HK-2 (cell line): ENCODE results near the gene TMEM51.

Experiments
- DNase-seq: peaks from one replicate; pipeline ENCODE4 v3.0.0-alpha.2; 2018; ENCODE audit not compliant: unreplicated experiment

Gene TMEM51

DNA sequence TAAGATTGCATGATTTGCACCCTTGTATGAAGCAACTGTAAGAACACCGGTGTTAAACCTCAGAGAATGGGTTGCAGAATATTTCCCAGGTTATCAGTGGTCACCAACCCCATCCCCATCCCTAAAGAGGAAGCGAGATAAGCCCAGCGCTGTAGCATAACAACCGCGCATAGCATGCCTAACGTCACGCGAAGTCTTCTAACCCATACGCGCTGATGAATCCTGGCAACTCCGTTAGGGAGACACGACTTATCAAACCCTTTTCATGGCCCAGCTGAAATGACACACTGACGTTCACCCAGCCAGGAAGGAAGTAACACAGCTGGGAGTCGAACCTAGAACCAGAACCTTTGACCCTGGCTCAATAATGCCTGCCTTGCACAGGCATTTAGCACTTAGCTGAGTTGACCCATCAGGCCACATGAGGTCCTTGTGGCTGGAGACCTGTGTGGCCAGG lies 24.2 kb downstream of the TMEM51 start:
- no peak for DNase-seq

DNA sequence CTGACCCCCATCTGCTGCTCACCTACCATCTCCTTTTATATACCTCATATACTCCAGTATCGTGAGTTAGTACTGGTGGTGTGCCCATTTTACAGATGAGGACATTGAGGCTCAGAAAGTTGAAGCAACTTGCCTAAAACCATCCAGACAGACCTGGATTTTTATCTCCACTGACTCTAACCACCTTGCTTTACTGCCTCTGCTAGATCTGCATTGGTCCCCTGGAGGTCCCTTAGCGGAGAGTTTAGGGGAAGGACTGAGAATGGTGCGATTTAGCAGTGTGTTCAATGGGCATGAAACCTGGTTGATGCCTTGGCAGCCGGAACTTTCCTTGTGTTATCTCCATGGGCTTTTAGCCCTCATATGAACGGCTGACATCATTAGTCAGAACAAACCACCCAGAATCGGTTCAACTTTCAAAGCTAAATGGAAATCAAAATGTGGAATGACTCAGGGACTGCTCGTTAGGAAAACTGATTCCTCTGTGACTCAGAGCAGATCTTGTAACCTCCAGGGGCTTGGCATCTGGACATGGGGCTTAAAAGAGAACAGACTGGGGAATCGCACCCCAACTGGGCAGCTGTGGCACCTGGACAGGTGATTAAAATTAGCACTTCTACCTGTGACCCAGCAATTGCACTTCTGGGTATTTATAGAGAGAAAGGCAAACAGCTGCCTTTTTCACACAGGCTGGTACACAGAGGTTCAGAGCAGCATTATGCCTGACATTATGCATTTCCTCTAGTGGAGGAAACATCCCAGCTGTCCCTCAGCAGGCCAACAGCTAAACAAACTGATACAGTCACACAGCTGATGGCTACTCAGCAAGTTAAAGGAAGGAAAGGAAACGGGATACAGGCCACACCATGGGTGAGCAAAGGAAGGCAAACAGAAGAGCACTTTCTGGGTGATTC lies 25.3 kb downstream of the TMEM51 start:
- DNase-seq, result peak; percentile 54

DNA sequence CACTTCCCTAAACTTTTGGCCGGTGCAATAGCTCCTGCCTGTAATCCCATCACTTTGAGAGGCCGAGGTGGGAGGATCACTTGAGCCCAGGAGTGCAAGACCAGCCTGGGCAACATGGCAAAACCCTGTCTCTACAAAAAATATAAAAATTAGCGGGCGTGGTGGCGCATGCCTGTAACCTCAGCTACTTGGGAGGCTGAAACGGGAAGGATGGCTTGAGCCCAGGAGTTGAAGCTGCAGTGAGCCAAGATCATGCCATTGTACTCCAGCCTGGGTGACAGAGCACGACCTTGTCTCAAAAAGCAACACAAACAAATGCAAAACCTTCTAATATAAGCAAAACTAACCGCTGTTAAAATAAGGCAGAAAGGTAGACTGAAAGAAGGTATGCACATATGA lies 25.9 kb downstream of the TMEM51 start:
- DNase-seq, result no peak

DNA sequence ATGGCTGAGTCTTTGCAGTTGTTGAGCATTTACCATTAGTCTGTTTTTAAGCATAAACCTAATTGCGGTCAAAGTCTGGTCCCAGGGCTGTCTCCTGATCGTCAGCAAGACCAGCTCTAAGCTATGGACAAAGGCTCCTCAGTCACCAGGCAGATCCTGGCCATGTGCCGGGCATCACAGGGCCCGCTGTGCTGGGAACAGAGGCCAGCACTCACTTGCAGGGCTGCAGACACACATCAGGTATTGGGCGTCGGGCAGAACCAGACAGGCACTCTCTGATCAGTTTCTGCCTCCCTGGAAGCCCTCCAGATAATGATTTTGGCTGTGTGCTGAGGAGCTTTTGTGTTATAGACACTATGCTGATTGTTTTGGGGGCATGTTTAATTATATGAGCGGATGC lies 26.6 kb downstream of the TMEM51 start:
- no peak for DNase-seq

DNA sequence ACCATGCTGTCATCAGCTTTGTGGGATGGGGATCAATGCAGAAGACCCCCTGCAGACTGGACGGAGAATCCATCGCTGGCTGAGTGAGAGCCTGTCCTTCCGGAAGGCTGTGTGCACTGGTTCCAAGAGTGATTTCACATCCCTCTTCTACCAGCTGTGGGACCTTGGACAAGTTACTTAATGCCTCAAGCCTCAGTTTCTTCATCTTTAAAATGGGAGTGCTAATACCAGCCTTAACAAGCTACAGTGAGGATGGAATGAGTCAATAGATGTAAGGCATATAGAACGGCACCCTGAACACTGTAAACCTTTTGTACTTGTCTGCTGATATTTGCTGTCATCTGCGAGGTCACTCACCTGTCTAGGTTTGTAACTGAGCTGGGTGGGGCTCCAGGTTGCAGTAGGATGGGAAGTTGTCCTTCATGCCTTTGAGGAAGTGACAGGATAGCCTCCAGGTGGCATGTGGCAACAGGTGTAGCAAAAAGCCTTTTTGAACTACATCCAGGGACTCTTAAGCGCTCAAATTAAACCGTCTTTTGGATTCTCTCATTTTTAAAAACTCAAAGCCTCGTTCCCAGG lies 27.5 kb downstream of the TMEM51 start:
- no peak for DNase-seq

DNA sequence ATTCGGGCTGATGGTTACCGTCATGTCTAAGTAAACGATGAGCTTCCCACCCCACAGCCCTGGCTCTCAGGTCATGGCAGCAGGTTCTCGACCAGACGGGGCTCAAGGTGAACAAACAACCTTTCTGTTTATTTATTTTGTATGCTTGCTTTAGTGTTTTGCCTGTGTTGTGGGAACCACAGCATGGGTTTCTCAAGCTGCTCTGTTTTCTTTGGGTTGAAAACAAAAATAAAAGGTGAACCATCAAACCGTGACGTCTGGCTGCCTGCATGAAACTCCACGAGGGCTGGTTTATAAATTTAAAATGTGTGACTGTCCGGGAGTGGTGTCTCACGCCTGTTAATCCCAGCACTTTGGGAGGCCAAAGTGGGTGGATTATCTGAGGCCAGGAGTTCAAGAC lies 28.0 kb downstream of the TMEM51 start:
- DNase-seq, result no peak

DNA sequence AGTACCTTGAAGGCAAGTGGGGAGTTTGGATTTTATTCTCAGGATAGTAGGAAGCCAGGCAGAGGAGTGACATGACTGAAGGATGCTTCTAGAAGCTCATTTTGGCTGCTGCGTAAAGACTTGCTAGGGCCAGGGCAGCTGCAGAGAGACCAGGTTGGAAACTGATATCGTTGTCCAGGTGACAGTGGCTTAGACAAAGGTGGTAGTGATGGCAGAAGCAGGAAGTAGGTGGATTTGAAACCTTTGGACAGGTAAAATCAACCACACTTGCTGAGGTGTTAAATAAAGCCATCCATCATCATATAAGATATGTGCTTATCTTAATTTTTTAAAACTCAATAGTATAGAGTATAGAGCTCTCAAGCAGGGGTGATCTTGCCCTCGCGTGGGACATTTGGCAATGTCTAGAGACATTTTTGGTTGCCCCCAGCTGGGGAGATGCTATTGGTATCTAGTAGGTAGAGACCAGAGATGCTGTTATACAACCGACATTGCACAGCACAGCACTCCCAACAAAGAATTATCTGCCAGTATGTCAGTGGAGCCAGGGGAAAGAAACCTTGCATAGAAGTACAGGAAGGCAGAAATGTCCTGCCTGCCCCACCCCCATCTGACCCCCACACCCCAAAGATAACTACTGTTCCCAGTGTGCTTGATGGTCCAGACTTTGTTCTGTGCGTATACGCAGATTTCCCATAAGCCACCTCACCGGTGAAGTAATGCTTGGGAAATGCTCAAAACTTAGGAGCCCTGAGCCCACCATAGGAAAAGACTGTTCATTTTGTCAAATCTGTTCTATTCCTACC lies 31.1 kb downstream of the TMEM51 start:
- DNase-seq, result no peak

DNA sequence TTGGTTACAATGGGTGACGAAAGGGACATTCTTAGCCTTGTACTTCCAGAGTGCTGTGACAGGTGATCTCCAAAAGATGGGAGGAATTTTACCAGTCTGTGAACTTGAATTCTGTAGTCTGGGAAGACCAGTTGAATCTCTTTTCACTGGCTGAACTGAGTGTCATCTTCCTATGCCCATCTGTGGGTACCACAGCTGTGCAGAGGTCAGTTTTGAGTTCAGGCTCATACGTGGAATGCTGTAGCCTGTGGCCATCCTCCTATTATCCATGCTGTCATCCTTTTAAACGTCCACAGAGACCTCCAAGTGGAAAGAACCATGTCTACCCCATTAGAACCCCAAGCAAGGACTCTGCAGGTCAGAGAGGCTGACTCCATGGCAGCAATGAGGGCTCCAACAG lies 32.1 kb downstream of the TMEM51 start:
- no peak for DNase-seq

DNA sequence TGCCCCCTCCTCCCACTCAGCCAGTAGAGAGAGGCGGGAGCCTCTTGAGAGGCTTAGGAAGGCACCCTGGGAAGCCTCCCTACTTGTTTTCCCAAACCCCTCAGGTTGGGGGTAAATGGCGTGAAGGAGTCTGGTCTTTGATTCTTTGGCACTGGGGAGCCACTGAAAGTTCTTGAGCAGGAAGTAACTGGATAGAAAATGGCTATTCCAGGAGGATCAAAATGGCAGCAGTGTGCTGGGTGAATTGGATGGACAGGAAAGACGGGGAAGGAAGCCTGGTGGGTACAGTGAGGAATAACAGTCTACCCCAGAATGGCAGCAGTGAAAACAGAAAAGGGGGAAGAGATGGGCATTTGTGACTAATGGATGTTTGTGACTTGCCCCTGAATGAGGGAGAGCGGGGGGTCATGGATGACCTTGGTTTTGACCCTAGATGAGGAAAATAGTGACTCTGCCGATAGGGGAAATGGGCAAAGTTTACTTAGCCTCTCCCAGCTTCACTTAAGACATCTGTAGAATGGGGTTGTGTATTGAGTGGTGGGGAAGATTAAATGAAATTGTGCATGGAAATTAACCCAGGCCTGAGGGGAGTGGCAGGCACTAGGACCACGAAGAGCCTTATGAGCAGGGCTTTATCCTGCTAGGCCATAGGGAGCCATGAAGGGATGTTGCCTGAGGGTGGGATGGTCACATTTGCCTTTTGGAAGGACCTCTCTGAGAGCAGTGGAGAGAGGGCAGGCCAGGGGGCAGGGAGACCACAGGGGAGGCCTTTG lies 32.7 kb downstream of the TMEM51 start:
- no peak for DNase-seq

DNA sequence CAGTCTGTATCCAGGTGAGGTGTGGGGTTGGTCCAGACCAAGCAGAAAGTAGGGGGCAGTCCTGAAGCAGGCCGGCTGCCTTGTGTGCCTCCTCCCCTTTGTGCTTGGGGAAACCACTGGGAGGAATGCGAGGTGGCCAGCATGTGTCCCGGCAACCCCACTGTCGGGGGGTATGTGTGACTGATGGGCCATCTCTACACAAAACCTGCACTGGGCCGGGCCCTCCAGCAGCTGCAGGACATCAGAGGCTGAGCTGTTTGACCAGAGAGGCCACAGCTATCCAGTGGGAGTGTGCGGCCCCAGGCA lies 33.3 kb downstream of the TMEM51 start:
- DNase-seq, result no peak

DNA sequence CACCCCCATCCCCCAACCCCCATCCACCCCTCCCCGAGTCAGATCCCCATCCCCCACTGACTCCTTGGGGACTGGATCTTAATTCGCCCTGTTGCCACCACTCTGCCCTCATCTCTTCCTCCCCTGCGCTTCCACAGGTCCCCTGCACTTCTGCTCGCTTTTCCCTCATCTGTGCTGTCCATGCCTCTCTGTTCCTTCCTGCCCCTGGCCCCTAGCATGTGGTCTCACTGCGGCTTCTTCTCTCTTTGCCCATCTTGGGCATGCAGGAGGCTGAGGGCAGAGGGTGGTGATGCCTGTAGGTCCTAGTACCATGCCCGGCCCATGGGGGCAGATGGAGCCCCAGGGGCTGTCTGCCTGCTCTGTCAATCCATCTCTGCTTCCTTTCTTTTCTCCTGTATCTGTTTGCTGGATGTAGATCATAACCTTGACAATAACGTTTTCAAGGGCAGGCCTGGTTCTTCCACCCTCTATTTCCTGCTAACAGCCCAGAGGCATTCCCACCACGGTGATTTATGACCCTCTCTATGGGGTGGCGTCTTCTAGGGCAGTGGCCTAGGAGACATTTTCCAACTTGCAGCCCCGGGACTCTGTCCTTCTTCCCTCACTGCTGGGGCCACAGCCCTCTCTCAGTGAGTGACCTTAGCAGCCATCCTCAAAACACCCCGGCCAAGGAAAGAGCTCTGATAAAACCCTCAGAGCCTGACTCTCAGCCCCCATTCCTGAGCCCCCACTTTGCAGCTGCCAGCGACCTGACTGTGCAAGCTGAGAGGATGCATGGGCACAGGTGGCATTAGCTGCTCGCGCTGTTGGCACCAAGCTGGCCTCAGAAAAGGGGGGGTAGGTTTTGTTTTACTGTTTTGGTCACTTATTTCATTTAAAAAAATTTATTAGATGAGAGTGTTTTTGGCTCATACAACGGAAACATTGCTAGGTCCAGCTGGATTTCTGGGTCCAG lies 33.9 kb downstream of the TMEM51 start:
- DNase-seq, result no peak

DNA sequence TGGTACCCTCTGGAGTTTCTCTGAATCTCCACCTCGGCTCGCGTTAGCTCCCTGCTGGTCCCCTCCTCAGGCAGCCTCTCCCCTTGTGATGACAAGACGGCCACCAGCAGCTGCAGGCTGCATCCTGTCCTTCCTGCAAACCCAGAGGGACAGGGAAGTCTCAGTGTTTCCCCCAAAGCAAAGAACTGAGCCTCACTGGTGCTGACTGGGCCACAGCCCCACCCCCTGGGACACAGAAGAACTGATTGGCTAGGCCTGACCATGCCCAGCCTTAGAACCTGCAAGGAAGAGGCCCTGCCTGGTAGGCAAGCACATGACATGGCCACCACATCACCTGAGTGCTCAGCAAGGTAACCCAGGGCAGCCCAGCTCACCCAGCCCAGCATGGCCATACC lies 34.6 kb downstream of the TMEM51 start:
- DNase-seq, result no peak

DNA sequence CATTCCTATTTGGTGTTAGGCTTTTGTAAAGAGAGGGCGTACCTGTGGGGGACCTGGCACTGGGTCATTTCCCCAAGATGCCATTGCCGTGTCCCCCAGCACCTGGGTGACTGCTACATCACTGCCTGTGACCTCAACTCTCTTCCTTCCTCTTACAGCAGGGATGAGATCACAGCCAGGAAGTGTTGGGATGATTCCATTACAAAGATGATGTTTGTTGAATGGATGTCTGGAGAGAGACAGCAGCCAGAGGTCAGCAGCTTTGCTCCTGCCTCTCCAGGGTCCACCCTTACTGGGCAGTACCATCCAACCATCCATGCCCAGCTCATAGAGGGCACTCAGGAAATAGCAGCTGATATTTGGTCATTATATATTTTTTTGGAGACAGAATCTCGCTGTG lies 35.1 kb downstream of the TMEM51 start:
- DNase-seq, result no peak

DNA sequence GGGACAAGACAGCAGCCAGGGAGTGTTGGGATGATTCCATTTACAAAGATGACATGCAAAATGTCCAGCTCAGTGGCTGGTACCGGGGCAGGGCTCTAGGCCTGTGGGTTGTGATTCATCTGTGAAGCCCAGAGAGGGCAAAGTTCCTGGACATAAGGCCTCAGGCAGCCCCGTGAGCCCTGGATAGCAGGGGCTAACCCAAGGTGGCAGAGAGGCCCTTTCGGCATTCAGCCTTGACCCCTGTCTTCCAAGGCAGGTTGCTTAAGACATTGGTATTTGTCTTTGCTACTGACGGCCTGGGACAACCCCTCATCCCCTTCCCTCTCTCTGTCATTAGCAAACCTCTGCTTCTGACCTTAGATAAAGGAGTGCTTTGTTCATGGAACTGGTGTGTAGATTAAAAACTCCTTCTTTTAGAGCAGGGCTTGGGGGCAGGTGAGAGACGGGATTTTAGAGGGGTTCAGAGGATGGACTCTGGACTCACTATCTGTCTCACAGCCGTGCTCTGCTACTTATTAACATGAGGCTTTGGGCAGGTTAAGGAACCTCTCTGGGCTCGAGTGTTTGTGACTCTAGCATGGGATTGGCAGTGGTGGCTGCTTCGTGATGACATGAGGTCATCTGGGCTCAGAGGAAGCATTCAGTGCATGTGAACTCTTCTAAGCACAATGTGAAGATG lies 36.3 kb downstream of the TMEM51 start:
- peak; percentile 50 for DNase-seq

DNA sequence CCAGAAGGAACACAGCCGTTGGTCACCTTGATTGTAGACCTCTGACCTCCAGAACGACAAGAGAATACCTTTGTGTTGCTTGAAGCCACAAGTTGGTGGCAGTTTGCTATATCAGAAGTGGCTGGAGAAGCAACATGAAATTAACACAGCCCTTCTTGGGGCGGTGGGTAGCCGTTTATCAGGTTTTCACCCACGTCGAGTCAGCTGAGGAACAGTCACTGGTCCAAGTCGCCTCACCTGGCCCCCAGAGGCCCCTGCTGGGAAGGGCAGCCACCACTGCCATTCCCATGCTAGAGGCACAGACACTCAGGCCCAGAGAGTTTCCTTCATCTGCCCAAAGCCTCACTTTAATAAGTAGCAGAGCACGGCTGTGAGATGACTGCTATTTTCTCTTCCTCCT lies 37.7 kb downstream of the TMEM51 start:
- DNase-seq, result no peak

DNA sequence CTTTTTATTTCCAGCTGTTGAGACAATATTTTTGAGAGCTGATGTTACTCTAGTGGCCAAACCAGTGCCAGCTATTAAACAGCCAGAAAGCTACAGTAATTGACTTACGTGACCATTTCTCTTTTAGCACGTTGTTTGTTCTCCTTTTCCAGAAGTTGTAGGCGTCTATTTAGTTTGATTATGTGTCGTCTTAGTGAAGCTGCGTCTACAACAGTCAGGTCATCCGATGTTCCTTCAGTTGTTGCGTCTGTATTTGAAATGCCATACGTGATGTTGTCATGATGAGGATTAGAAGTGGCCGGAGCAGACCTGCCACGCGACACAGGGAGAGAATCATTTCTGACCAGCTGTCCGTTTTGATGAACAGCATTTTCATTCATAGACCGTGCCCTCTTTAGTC lies 38.2 kb downstream of the TMEM51 start:
- no peak for DNase-seq

DNA sequence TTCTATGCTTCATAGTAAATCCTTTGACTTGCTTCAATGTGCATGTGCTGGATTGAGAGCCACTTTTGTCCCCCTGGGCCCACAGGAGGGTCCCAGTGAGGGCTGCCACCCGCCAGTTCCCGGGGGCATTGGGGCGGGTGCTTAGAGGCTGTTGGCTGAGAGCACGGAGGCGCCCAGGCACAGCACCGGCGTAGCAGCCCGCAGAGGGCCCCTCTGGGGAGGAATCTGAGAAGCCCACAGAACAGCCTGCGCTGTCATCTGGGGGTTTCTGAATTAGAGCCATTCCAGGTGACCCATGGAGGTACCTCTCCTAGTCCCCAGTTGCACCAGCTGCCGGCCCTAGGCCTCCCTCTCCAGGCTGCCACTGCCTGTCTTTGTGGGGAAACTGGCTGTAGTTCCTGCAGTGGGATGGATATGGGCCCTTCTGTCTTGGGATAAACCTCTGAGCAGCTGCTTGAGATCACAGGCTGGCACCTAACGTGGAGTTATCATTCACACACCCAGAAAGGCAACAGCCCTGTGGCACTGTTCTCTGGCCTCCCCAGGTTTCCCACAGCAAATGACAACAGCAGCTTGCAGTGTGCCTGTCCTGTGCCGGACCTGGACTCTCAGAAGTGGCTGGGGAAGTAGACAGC lies 39.5 kb downstream of the TMEM51 start:
- no peak for DNase-seq

DNA sequence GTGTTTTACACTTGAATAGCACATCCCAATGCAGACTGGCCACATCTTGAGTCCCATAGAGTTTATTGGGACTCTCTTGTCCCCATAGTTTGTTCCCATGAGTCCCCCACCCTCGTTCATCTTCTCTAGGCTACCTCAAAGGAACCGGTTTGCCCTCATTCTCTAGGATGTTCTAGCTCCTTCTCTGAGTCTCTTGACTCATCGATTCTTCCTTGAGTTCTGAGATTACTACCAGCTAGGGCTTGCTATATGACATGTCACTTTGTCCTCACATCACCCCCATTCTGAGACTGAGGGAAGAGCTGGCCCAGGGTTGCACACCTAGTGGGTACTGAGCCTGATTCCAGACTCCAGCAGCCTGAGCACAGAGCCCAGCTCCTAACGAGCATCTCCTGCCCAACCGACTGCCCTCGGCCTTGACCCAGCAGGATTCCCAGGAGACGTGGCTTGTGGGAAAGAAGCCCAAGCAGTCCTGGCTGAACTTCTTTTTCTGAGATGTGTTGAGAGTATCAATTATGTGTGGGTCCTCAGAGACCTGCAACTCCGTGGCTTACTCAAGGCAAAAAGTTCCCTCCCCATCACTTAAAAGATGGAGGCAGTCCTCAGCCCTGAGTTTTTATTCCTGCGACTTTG lies 42.0 kb downstream of the TMEM51 start:
- no peak for DNase-seq

DNA sequence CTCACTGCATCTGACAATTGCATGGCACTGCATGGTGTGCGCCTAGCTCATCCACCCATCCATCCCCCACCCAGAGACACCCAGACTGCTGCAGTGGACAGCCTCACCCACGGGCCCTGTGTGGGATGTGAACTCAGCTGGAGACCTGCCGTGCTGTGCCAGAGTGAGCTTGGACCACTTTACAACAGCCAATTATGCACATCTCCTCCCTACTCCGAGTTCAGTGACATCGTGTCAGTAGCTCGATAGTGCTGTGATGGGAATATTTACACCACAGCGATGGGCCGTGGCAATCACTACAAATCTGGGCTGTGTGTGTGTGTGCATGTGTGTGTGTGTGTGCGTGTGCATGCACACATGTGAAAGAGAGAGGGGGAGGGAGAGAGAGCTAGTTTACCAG lies 42.5 kb downstream of the TMEM51 start:
- DNase-seq, result no peak
